GM23338 (cell line): ENCODE data around the gene ZBTB40. TPM values are rescaled to one million over a fixed set of nuclear protein-coding genes. Genes with fewer than 3 reads are reported as not detected.

ENCODE experiments used
- ATAC-seq: fragments of 200-7000 bp; cut with Tn5 transposase; 3 replicates; pipeline ENCODE4 v1.9.1; 2020
- DNase-seq: peaks from one replicate; pipeline ENCODE4 v3.0.0-alpha.2; 2015; ENCODE audit warnings: low spot score
- H2AFZ ChIP-seq: fragments of 200-600 bp; sonication (generic); 2 replicates; pipeline ENCODE4 v1.8.0; 2016; ENCODE audit warnings: antibody characterized with exemption, mild to moderate bottlenecking, moderate library complexity
- H3F3A ChIP-seq: fragments of 200-600 bp; sonication (generic); replicated peaks from 2 replicates; pipeline ENCODE4 v1.8.0; 2017; ENCODE audit warnings: antibody characterized with exemption, mixed run types, low read depth
- H3K27ac ChIP-seq: fragments of 200-600 bp; sonication (generic); 2 replicates; pipeline ENCODE4 v1.6.1; 2016; ENCODE audit warnings: low read depth
- H3K27me3 ChIP-seq: fragments of 200-600 bp; sonication (generic); 2 replicates; pipeline ENCODE4 v1.8.0; 2016; ENCODE audit warnings: mild to moderate bottlenecking, mixed run types, moderate library complexity; ENCODE audit not compliant: insufficient read depth
- H3K36me3 ChIP-seq: fragments of 200-600 bp; sonication (generic); 2 replicates; pipeline ENCODE4 v1.8.0; 2016; ENCODE audit warnings: mild to moderate bottlenecking; ENCODE audit not compliant: insufficient read depth
- H3K4me1 ChIP-seq: fragments of 200-600 bp; sonication (generic); 2 replicates; pipeline ENCODE4 v1.8.0; 2016; ENCODE audit warnings: mild to moderate bottlenecking, moderate library complexity; ENCODE audit not compliant: insufficient read depth
- H3K4me2 ChIP-seq: fragments of 200-600 bp; sonication (generic); 2 replicates; pipeline ENCODE4 v1.7.1; 2017; ENCODE audit warnings: mixed run types
- H3K4me3 ChIP-seq: fragments of 200-600 bp; sonication (generic); 2 replicates; pipeline ENCODE4 v1.6.1; 2016; ENCODE audit warnings: mixed run types
- H3K79me2 ChIP-seq: fragments of 200-600 bp; sonication (generic); replicated peaks from 2 replicates; pipeline ENCODE4 v1.8.0; 2017; ENCODE audit warnings: mild to moderate bottlenecking; ENCODE audit not compliant: insufficient read depth
- H3K9me2 ChIP-seq: fragments of 200-600 bp; sonication (generic); 2 replicates; pipeline ENCODE4 v1.8.0; 2017; ENCODE audit not compliant: insufficient read depth
- H4K20me1 ChIP-seq: fragments of 200-600 bp; sonication (generic); replicated peaks from 2 replicates; pipeline ENCODE4 v1.8.0; 2017; ENCODE audit warnings: mild to moderate bottlenecking; ENCODE audit not compliant: insufficient read depth
- H3K27ac Mint-ChIP-seq: 2 replicates; pipeline ENCODE4 v1.8.0; 2020; ENCODE audit warnings: inconsistent platforms, mild to moderate bottlenecking, moderate library complexity, mixed read lengths
- H3K27me3 Mint-ChIP-seq: 3 replicates; pipeline ENCODE4 v1.8.0; 2022; ENCODE audit warnings: low read depth, mild to moderate bottlenecking, moderate library complexity, mixed read lengths, inconsistent platforms; ENCODE audit not compliant: insufficient read depth, poor library complexity
- H3K36me3 Mint-ChIP-seq: 3 replicates; pipeline ENCODE4 v1.8.0; 2021; ENCODE audit warnings: low read depth, mild to moderate bottlenecking, inconsistent platforms, moderate library complexity, mixed read lengths
- H3K4me1 Mint-ChIP-seq: 3 replicates; pipeline ENCODE4 v1.8.0; 2020; ENCODE audit warnings: mild to moderate bottlenecking, inconsistent platforms, mixed read lengths
- H3K4me3 Mint-ChIP-seq: 3 replicates; pipeline ENCODE4 v1.8.0; 2021; ENCODE audit warnings: moderate library complexity, mild to moderate bottlenecking, inconsistent platforms, mixed read lengths
- H3K9me3 Mint-ChIP-seq: 3 replicates; pipeline ENCODE4 v1.8.0; 2020; ENCODE audit warnings: moderate library complexity, mild to moderate bottlenecking, inconsistent platforms, mixed read lengths
- CTCF ChIP-seq, 2 experiments: fragments of 200-600 bp in 1 of 2; sonication (generic) in 1 of 2; conservative IDR thresholded peaks; 2 replicates each; pipeline versions ENCODE4 v1.5.1 to v1.6.1; 2016 to 2017; ENCODE audit warnings: antibody characterized with exemption in 2 of 2, low read depth in 2 of 2, mild to moderate bottlenecking in 2 of 2, moderate library complexity in 1 of 2
- EZH2phosphoT487 ChIP-seq: fragments of 200-600 bp; sonication (generic); IDR thresholded peaks from one replicate; pipeline ENCODE4 v1.8.1; 2018; ENCODE audit warnings: antibody characterized with exemption; ENCODE audit not compliant: unreplicated experiment
- JUNB ChIP-seq: IDR thresholded peaks from one replicate; pipeline ENCODE4 v1.6.1; 2016; ENCODE audit warnings: antibody characterized with exemption; ENCODE audit not compliant: unreplicated experiment
- NANOG ChIP-seq: IDR thresholded peaks from 2 replicates; pipeline ENCODE4 v1.6.1; 2016; ENCODE audit warnings: antibody characterized with exemption, borderline replicate concordance
- STAT1 ChIP-seq: IDR thresholded peaks from one replicate; pipeline ENCODE4 v1.6.1; 2016; ENCODE audit warnings: antibody characterized with exemption; ENCODE audit not compliant: unreplicated experiment
- ZNF114 ChIP-seq: fragments of 250-450 bp; sonication (Bioruptor Pico); IDR thresholded peaks from 2 replicates; pipeline ENCODE4 v1.5.0; 2020; ENCODE audit warnings: mild to moderate bottlenecking, moderate library complexity
- ZNF331 ChIP-seq: fragments of 250-450 bp; sonication (Bioruptor Pico); IDR thresholded peaks from 2 replicates; pipeline ENCODE4 v1.5.0; 2020; ENCODE audit warnings: low read depth, mild to moderate bottlenecking, moderate library complexity
- ZNF462 ChIP-seq: fragments of 250-450 bp; sonication (Bioruptor Pico); IDR thresholded peaks from 2 replicates; pipeline ENCODE4 v1.5.0; 2020; ENCODE audit warnings: mild to moderate bottlenecking, moderate library complexity
- polyA plus RNA-seq: library from polyadenylated mRNA; unstranded; fragments of >200 nt; fragmentation: Nextera tagmentation; extraction: Ambion mirVana; gene quantifications from 2 replicates; pipeline ENCODE4 v1.2.1, GENCODE V29; 2016
- total RNA-seq: library from RNA; depleted of rRNA; stranded (reverse); fragments of >200 nt; shearing (Covaris generic); gene quantifications from 2 replicates; pipeline ENCODE4 v1.2.3, GENCODE V29; 2014

ZBTB40 gene
- total and polyA plus RNA-seq, 2 experiments from 2014 or later: 3.1 to 22.7 TPM

- TF ChIP-seq ZNF462 (CRISPR knock-in tag): no peak
- TF ChIP-seq CTCF (conservative IDR thresholded peaks at IDR 0.05; ENCODE audit: low read depth in 2 of 2): no peak
- TF ChIP-seq JUNB: no peak
- TF ChIP-seq EZH2phosphoT487: no peak
- TF ChIP-seq NANOG: no peak
These were observed 48.8 kb downstream of the ZBTB40 start (continued) for GRCh38 chr1:22500471-22500870.

- H4K20me1 ChIP-seq: peaks cover 23% of the 10 kb centered on the region; the same call in 1 of the 2 replicates
- H3K4me3 ChIP-seq: no peak overlapping the region
- H3K27me3 ChIP-seq: peaks cover 21% of the 10 kb centered on the region; the same call in 1 of the 2 replicates
- H3K4me1 ChIP-seq: peaks cover 10% of the 10 kb centered on the region; the same call in 1 of the 2 replicates
- Mint-ChIP-seq H3K27me3 (peaks cover 10% of the 10 kb centered on the region), H3K36me3 (no peaks in the 10 kb centered on the region), H3K9me3 (no peaks in the 10 kb centered on the region), H3K27ac (no peak overlapping the region), H3K4me3 (no peak overlapping the region), H3K4me1 (peaks cover 13% of the 10 kb centered on the region)
- peaks cover 12% of the 10 kb centered on the region; the same call in 1 of the 2 replicates for H3K36me3 ChIP-seq
- no peak overlapping the region for H2AFZ ChIP-seq
- no peak overlapping the region for H3K27ac ChIP-seq
- no peaks in the 10 kb centered on the region for H3F3A ChIP-seq
- no peaks in the 10 kb centered on the region for H3K9me2 ChIP-seq
- ATAC-seq: no peak
- no peak for DNase-seq
- H3K4me2 ChIP-seq: no peak overlapping the region
- H3K79me2 ChIP-seq: no peaks in the 10 kb centered on the region
- no peak for TF ChIP-seq ZNF331 (CRISPR knock-in tag)
- no peak for TF ChIP-seq EZH2phosphoT487
- no peak for TF ChIP-seq ZNF114 (CRISPR knock-in tag)
- TF ChIP-seq STAT1: no peak
- no peak for TF ChIP-seq ZNF462 (CRISPR knock-in tag)
These were observed 50.6 kb downstream of the ZBTB40 start for GRCh38 chr1:22502202-22502601.
